HG03432 (cell line): ENCODE data around the gene LONP1.

Experiments
- ATAC-seq: cut with Tn5 transposase; IDR thresholded peaks from one replicate; pipeline ENCODE4 v1.9.1; 2021; ENCODE audit warnings: mild to moderate bottlenecking, moderate library complexity; ENCODE audit not compliant: unreplicated experiment

Gene LONP1

GRCh38 chr19:5680437-5681368 is 39.2 kb downstream of the LONP1 start, which contains the start of the genes HSD11B1L and MICOS13:
Gene HSD11B1L (plus strand): TSS chr19:5681027. CDS start chr19:5684833, 3,806 bp downstream.
Gene MICOS13 (minus strand): TSS chr19:5680516. CDS start chr19:5680486, 30 bp downstream.
- peak; percentile 80 for ATAC-seq

- peak; percentile 0 for ATAC-seq
Measured at GRCh38 chr19:5680084-5680436, 39.9 kb downstream of the LONP1 start.

GRCh38 chr19:5679289-5680083 is 40.5 kb downstream of the LONP1 start:
- no peak for ATAC-seq

- ATAC-seq: no peak
Measured at GRCh38 chr19:5678071-5678718, 41.8 kb downstream of the LONP1 start.

DNA sequence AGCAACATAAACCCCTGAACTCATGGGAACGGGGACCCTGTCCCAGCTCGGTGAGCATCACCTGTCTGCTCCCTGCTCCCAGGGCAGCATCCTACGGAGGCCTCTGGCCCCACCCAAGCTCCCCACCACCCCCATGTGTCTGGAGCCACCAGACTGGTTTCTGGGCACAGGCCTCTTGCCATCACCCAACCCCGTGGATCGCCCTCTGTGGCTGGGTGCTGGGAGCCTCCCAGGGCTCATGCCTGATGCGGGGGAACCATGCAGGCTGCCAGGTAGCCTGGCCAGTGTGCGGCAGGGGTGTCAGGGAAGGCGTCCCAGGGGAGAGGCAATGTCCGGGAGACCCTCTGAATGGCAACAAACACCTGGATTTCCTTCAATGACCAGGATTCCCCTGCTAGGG is 42.4 kb downstream of the LONP1 start:
- no peak for ATAC-seq

DNA sequence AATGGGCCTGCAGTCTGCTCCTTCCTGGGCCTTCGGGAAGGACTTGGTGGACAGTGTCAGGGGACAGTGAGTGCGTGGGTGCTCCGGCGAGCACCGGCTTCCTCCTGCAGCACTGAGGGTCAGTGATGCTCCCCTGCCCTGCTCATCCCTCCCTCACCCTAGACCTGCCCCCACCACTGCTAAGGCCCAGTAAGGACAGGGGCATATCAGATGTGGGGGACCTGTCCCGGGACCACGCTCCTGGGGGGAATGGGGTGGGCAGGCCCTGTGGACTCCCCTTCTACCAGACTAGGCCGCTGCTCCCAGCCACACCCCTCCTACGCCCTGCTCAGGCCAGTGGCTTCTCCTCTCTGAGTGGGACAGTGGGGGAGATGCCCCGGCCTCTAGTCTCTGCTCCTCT is 42.8 kb downstream of the LONP1 start:
- no peak for ATAC-seq

- ATAC-seq: no peak
Measured at GRCh38 chr19:5676772-5677105, 43.2 kb downstream of the LONP1 start.

GRCh38 chr19:5676105-5676771 is 43.7 kb downstream of the LONP1 start:
- ATAC-seq: no peak

- no peak for ATAC-seq
Measured at GRCh38 chr19:5674714-5675113, 45.2 kb downstream of the LONP1 start.

- no peak for ATAC-seq
Measured at GRCh38 chr19:5673752-5674151, 46.2 kb downstream of the LONP1 start.

DNA sequence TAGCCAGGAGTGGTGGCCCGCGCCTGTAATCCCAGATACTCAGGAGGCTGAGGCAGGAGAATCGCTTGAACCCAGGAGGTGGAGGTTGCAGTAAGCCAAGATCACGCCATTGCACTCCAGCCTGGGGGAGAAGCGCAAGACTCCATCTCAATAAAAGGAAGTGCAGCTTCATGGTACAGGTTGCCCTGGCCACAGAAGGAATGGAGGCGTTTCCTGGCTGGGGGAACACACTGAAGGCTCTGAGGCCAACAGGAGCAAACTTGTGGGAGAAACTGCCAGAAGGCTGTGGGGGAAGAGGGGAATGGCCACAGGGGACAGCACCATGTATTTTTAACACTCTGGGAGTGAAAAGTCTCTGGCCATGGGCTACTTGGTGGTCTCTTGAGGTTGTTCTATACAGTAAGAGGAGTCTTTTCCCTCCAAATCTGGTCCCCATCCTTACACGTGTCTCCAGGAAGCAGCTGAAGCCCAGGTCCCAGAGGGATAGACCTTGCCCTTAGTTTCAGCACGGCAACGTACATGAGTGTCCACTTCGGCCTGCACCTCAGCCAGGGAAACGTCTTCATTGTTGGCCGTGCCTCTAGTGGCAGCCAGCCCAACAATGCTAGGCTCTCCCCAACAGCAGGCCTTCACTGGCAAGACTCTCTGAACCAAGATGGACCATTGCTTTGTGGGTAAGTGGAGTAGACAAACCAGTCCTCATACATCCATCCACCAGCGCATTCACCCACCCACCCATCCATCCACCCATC is 47.1 kb downstream of the LONP1 start:
- no peak for ATAC-seq

- no peak for ATAC-seq
Measured at GRCh38 chr19:5671600-5671999, 48.3 kb downstream of the LONP1 start.

GRCh38 chr19:5669212-5669611 is 50.7 kb downstream of the LONP1 start:
- ATAC-seq: no peak

DNA sequence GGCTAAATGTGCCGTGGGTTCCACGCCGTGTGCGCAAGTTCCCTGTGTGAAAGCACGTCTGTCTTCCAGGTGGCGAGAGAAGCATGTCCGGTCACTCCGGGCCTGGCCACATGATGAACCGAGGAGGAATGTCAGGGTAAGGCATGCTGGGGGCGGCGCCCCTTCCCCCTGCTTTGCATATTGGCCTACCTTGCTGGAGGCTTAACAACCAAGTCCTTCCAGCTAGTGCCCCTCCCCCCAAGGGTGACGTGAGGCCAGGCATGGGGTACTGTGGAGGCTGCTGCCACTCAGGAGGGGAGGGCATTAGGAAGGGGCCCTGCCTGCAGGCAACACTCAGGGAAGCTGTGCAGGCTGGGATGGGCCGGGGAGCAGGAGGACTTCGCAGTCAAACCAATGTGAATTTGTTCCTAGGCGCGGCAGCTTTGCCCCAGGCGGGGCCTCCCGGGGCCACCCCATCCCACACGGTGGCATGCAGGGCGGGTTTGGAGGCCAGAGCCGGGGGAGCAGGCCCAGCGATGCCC is 52.1 kb downstream of the LONP1 start:
- no peak for ATAC-seq

- no peak for ATAC-seq
Measured at GRCh38 chr19:5666921-5667610, 52.9 kb downstream of the LONP1 start.

GRCh38 chr19:5665781-5666513 is 54.0 kb downstream of the LONP1 start:
- ATAC-seq: no peak

GRCh38 chr19:5664515-5664914 is 55.4 kb downstream of the LONP1 start:
- ATAC-seq: no peak

GRCh38 chr19:5663904-5664303 is 56.0 kb downstream of the LONP1 start:
- ATAC-seq: no peak

DNA sequence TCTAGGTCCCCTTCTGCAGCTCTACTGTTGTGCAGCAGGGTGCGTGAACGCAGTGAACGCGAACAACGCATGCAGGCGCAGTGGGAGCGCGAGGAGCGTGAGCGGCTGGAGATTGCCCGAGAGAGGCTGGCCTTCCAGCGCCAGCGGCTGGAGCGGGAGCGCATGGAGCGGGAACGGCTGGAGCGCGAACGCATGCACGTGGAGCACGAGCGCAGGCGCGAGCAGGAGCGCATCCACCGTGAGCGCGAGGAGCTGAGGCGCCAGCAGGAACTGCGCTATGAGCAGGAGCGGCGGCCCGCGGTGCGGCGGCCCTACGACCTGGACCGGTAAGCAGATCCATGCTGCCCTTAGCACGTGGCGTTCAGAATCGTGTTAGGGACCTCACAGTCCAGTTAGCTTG is 58.5 kb downstream of the LONP1 start:
- ATAC-seq: no peak
